Measurements from ENCODE around the gene MRPL11.
A peak's percentile ranks its signal among the peaks of the same experiment; 100 is the strongest.

The MRPL11 gene

GRCh38 chr11:66411323-66411722 lies 27.3 kb downstream of the MRPL11 start:
- Histone ChIP-seq H3K27ac (ENCODE audit: low read depth, low read length) (no peak overlapping the region), H3K27me3 (ENCODE audit: low read length) (no peaks in the 10 kb centered on the region), H3K4me2 (ENCODE audit: low read depth, low read length, poor library complexity, severe bottlenecking) (no peak overlapping the region), H3F3A (ENCODE audit: insufficient read depth) (no peaks in the 10 kb centered on the region), H3K79me2 (ENCODE audit: insufficient read depth, low read length) (no peaks in the 10 kb centered on the region), H3K36me3 (ENCODE audit: low read length) (no peaks in the 10 kb centered on the region), H4K20me1 (ENCODE audit: low read depth, low read length) (no peaks in the 10 kb centered on the region), H3K9me2 (replicated peaks; ENCODE audit: insufficient read depth, low read length) (no peaks in the 10 kb centered on the region), H3K9ac (ENCODE audit: low read length) (no peak overlapping the region), H3K9me3 (ENCODE audit: insufficient read depth, low read length) (no peaks in the 10 kb centered on the region), H3K4me3 (ENCODE audit: insufficient read depth, low read length, poor library complexity, severe bottlenecking) (no peak overlapping the region), H2AFZ (ENCODE audit: low read depth, low read length, severe bottlenecking) (no peak overlapping the region)
- TF ChIP-seq EZH2phosphoT487 (conservative IDR thresholded peaks at IDR 0.05; ENCODE audit: low read length) = no peak
- TF ChIP-seq, protein P1, sequence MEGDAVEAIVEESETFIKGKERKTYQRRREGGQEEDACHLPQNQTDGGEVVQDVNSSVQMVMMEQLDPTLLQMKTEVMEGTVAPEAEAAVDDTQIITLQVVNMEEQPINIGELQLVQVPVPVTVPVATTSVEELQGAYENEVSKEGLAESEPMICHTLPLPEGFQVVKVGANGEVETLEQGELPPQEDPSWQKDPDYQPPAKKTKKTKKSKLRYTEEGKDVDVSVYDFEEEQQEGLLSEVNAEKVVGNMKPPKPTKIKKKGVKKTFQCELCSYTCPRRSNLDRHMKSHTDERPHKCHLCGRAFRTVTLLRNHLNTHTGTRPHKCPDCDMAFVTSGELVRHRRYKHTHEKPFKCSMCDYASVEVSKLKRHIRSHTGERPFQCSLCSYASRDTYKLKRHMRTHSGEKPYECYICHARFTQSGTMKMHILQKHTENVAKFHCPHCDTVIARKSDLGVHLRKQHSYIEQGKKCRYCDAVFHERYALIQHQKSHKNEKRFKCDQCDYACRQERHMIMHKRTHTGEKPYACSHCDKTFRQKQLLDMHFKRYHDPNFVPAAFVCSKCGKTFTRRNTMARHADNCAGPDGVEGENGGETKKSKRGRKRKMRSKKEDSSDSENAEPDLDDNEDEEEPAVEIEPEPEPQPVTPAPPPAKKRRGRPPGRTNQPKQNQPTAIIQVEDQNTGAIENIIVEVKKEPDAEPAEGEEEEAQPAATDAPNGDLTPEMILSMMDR (IDR thresholded peaks at IDR 0.05; ENCODE audit: insufficient read depth, low read length, poor library complexity, severe bottlenecking) = no peak

- no peaks in the 10 kb centered on the region for H3K9me2 ChIP-seq (replicated peaks; ENCODE audit: insufficient read depth, low read length)
- no peak overlapping the region for H2AFZ ChIP-seq (ENCODE audit: low read depth, low read length, severe bottlenecking)
- H3K27me3 ChIP-seq (ENCODE audit: low read length) = no peaks in the 10 kb centered on the region
- no peak overlapping the region for H3K4me3 ChIP-seq (ENCODE audit: insufficient read depth, low read length, poor library complexity, severe bottlenecking)
- H3K4me2 ChIP-seq (ENCODE audit: low read depth, low read length, poor library complexity, severe bottlenecking) = no peak overlapping the region
- H4K20me1 ChIP-seq (ENCODE audit: low read depth, low read length) = no peaks in the 10 kb centered on the region
- H3K36me3 ChIP-seq (ENCODE audit: low read length) = no peaks in the 10 kb centered on the region
- TF ChIP-seq EZH2phosphoT487 (conservative IDR thresholded peaks at IDR 0.05; ENCODE audit: low read length) = no peak
- TF ChIP-seq, protein P1 (IDR thresholded peaks at IDR 0.05; ENCODE audit: insufficient read depth, low read length, poor library complexity, severe bottlenecking) = no peak
- no peaks in the 10 kb centered on the region for H3K9me3 ChIP-seq (ENCODE audit: insufficient read depth, low read length)
- H3K27ac ChIP-seq (ENCODE audit: low read depth, low read length) = no peak overlapping the region
- no peak overlapping the region for H3K9ac ChIP-seq (ENCODE audit: low read length)
- no peaks in the 10 kb centered on the region for H3K79me2 ChIP-seq (ENCODE audit: insufficient read depth, low read length)
- H3F3A ChIP-seq (ENCODE audit: insufficient read depth) = no peaks in the 10 kb centered on the region
Observed at GRCh38 chr11:66410191-66410590, 28.5 kb downstream of the MRPL11 start.

DNA sequence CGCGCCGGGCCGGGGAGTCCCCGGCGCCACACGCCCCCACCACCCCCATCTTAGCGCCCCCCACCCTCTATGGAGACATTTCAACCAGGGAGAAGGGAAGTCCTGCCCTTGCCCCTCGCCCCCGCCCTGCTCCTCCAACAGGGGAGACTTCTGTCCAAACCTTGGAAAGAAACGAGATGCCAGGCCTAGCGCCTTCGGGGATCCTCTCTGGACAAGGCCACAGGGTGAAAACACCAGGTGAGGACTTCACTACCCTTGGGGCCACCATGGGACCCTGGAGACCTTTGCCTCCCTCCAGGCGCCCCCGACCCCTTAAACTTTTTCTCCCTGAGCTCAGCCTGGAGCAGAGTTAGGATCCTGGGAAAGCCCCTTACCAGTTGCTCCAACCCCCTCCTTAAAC lies 29.4 kb downstream of the MRPL11 start:
- no peak overlapping the region for H3K27ac ChIP-seq (ENCODE audit: low read depth, low read length)
- no peak overlapping the region for H2AFZ ChIP-seq (ENCODE audit: low read depth, low read length, severe bottlenecking)
- H3K9me3 ChIP-seq (ENCODE audit: insufficient read depth, low read length) = no peaks in the 10 kb centered on the region
- H3K9me2 ChIP-seq (replicated peaks; ENCODE audit: insufficient read depth, low read length) = no peaks in the 10 kb centered on the region
- H4K20me1 ChIP-seq (ENCODE audit: low read depth, low read length) = no peaks in the 10 kb centered on the region
- no peak overlapping the region for H3K9ac ChIP-seq (ENCODE audit: low read length)
- H3K4me2 ChIP-seq (ENCODE audit: low read depth, low read length, poor library complexity, severe bottlenecking) = peak overlapping the region; percentile 61
- no peak for TF ChIP-seq EZH2phosphoT487 (conservative IDR thresholded peaks at IDR 0.05; ENCODE audit: low read length)
- TF ChIP-seq, protein P1 (IDR thresholded peaks at IDR 0.05; ENCODE audit: insufficient read depth, low read length, poor library complexity, severe bottlenecking) = no peak
- H3K27me3 ChIP-seq (ENCODE audit: low read length) = no peaks in the 10 kb centered on the region
- H3K4me3 ChIP-seq (ENCODE audit: insufficient read depth, low read length, poor library complexity, severe bottlenecking) = no peak overlapping the region
- H3F3A ChIP-seq (ENCODE audit: insufficient read depth) = no peaks in the 10 kb centered on the region
- H3K79me2 ChIP-seq (ENCODE audit: insufficient read depth, low read length) = no peaks in the 10 kb centered on the region
- no peaks in the 10 kb centered on the region for H3K36me3 ChIP-seq (ENCODE audit: low read length)

Measured in SU-DHL-6 (cell line).